Colonic mucosa (tissue), 4 donors: ENCODE data around the gene NXT1. TPM values are rescaled to one million over a fixed set of nuclear protein-coding genes. Genes with fewer than 3 reads are reported as not detected.

ENCODE experiments used
- DNase-seq: peaks from one replicate; pipeline ENCODE4 v3.0.0-alpha.2; 2020
- H3K27ac ChIP-seq: fragments of 200-600 bp; one replicate; pipeline ENCODE4 v1.8.0; 2021
- H3K27me3 ChIP-seq: fragments of 200-600 bp; one replicate; pipeline ENCODE4 v1.8.0; 2021
- H3K36me3 ChIP-seq: fragments of 200-600 bp; one replicate; pipeline ENCODE4 v1.8.0; 2021
- H3K4me1 ChIP-seq: fragments of 200-600 bp; one replicate; pipeline ENCODE4 v1.8.0; 2021; ENCODE audit warnings: mild to moderate bottlenecking
- H3K4me3 ChIP-seq: fragments of 200-600 bp; one replicate; pipeline ENCODE4 v1.8.0; 2021
- H3K9ac ChIP-seq, 2 donors: one replicate each; pipeline ENCODE4 v1.7.0; 2013; ENCODE audit warnings: control low read depth in 2 of 2, low read depth in 2 of 2, low read length in 2 of 2
- H3K9me3 ChIP-seq: fragments of 200-600 bp; one replicate; pipeline ENCODE4 v1.8.0; 2021
- intact Hi-C: fragments of 100-400 bp; cut with DNase I; formaldehyde crosslinking; loops from one replicate; pipeline ENCODE4 v1.14.1; 2022
- total RNA-seq, 2 donors: library from RNA; stranded (reverse); fragmentation: NEBNext Ultra II Directional in 1 of 2; extraction: Animal tissue kit (Norgen Biotek cat#: 25700) in 1 of 2; gene quantifications; one replicate each; pipeline ENCODE4 v1.2.1, GENCODE V29; 2021
- TF ChIP-seq, protein P1 (sequence below): fragments of 200-600 bp; IDR thresholded peaks from one replicate; pipeline ENCODE4 v1.8.0; 2022; ENCODE audit warnings: antibody characterized with exemption, mild to moderate bottlenecking
- donor health status: healthy.
- donor health status: DM: no; HTN: no; CAD: no.
- donor health status: DM: no; HTN: no; CAD: no.

NXT1 gene
- total RNA-seq, 2 donors from 2014 or later, result 12.4 to 16.6 TPM

DNA sequence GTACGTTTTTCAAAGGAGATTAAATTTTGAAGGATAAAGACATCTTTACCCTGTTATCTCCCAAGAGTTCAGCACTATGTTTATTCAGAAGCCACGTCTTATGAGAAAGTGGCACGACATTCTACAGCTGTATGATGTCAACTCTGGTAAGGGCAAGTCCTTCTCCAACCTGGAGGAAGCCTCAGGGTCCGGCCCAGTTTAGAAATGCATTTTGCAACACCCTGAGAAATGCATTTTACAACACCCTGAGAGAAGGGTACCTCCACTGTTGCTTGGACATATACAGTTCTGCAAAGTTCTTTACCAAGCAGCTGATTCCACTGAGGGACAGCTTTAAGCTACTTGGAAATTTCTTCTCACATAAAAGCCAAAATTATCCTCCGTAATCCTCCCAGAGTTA, 53.2 kb downstream of the NXT1 start:
- TF ChIP-seq, protein P1, sequence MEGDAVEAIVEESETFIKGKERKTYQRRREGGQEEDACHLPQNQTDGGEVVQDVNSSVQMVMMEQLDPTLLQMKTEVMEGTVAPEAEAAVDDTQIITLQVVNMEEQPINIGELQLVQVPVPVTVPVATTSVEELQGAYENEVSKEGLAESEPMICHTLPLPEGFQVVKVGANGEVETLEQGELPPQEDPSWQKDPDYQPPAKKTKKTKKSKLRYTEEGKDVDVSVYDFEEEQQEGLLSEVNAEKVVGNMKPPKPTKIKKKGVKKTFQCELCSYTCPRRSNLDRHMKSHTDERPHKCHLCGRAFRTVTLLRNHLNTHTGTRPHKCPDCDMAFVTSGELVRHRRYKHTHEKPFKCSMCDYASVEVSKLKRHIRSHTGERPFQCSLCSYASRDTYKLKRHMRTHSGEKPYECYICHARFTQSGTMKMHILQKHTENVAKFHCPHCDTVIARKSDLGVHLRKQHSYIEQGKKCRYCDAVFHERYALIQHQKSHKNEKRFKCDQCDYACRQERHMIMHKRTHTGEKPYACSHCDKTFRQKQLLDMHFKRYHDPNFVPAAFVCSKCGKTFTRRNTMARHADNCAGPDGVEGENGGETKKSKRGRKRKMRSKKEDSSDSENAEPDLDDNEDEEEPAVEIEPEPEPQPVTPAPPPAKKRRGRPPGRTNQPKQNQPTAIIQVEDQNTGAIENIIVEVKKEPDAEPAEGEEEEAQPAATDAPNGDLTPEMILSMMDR, result no peak
- H3K4me1 ChIP-seq, result no peaks in the 10 kb centered on the region
- H3K4me3 ChIP-seq, result no peak overlapping the region
- intact Hi-C loops, result no loop called here
- no peaks in the 10 kb centered on the region for H3K9me3 ChIP-seq
- H3K27ac ChIP-seq, result no peak overlapping the region
- DNase-seq, result no peak
- no peaks in the 10 kb centered on the region for H3K36me3 ChIP-seq
- H3K27me3 ChIP-seq, result no peaks in the 10 kb centered on the region
- H3K9ac ChIP-seq, result no peak overlapping the region

DNA sequence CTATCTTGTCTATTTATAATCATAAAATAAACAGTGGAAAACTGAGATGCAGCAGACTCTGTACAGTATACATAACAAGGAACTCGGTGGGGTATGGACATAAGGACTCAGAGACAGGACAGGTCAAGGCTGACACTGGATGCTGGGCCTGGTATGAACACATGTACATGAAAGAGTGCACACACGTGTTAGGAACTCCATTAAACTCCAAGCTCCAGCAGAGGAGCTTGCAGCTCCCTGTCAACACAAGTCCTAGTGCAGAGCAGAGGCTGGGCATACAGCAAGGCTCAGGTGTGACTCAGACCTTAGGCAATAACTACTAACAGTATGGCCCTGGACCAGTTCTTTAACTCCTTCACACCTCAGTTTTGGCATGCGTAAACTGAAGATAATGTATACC, 53.6 kb downstream of the NXT1 start:
- no peak for DNase-seq
- H3K9me3 ChIP-seq, result no peaks in the 10 kb centered on the region
- intact Hi-C loops, result no loop called here
- TF ChIP-seq, protein P1, result no peak
- no peaks in the 10 kb centered on the region for H3K4me1 ChIP-seq
- no peak overlapping the region for H3K9ac ChIP-seq
- no peaks in the 10 kb centered on the region for H3K36me3 ChIP-seq
- H3K27me3 ChIP-seq, result no peaks in the 10 kb centered on the region
- no peak overlapping the region for H3K27ac ChIP-seq
- no peak overlapping the region for H3K4me3 ChIP-seq

Other genes starting within 250 kb of the NXT1 start
- 1 to 10 TPM; 8.5 to 9.6 TPM for gene GZF1, start 11.4 kb downstream of the NXT1 start, total RNA-seq
- 1 to 10 TPM; 7.5 to 8.4 TPM for gene NAPB, start 70.7 kb downstream of the NXT1 start, total RNA-seq
- not detected for gene CSTL1, start 88.9 kb downstream of the NXT1 start, total RNA-seq
- not detected for gene CST11, start 102.1 kb downstream of the NXT1 start, total RNA-seq
- not detected for gene CST8, start 140.3 kb downstream of the NXT1 start, total RNA-seq
- gene CST9L, start 217.7 kb downstream of the NXT1 start, total RNA-seq, result not detected